Measurements from ENCODE around the gene DCLRE1B.

DNA sequence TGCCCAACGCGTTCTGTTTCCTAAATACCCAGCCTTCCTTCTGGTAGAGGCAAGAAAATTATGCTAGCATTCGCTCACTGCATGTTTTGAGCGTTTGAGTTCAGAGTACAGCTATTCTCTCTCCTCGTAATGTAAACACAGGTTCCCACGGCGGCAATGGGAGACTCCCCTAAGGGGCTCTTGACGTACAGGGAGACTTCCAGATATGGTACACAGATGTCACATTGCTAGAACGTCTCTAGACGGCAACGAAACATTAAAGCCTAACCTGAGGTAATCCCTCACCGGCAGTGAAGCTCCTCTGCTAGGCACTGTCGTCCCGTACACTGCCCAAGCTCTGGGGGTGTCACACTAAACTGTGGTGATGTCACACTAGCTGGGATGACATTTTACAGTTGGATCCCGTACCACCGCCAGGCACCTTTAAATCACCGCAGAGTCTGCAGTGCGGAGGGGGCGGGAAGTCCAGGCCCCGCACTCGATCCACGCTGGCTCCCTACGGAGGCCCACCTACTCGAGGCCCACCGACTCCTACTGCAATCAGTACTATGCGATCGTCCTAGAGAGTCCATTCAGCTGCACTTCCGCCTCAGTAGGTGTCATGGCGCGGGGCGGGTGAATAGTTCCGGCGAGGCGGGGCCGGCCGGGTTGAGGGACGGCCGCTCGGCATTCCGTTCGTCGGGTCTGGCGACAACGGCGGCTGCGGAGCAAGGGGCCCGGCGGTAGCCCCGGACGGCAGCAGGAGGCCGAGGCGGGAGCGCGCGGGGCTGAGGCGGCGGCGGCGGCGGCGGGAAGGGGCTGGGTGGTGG lies 24.0 kb downstream of the DCLRE1B start, which contains the start of gene HIPK1:
- TF ChIP-seq, protein P1, sequence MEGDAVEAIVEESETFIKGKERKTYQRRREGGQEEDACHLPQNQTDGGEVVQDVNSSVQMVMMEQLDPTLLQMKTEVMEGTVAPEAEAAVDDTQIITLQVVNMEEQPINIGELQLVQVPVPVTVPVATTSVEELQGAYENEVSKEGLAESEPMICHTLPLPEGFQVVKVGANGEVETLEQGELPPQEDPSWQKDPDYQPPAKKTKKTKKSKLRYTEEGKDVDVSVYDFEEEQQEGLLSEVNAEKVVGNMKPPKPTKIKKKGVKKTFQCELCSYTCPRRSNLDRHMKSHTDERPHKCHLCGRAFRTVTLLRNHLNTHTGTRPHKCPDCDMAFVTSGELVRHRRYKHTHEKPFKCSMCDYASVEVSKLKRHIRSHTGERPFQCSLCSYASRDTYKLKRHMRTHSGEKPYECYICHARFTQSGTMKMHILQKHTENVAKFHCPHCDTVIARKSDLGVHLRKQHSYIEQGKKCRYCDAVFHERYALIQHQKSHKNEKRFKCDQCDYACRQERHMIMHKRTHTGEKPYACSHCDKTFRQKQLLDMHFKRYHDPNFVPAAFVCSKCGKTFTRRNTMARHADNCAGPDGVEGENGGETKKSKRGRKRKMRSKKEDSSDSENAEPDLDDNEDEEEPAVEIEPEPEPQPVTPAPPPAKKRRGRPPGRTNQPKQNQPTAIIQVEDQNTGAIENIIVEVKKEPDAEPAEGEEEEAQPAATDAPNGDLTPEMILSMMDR (IDR thresholded peaks at IDR 0.05; ENCODE audit: low read depth, low read length, missing input control): no peak
- TF ChIP-seq EGR1 (IDR thresholded peaks at IDR 0.05; ENCODE audit: low read depth in 2 of 2): no peak
- TF ChIP-seq JUND (IDR thresholded peaks at IDR 0.05): peak; percentile 57 to 70
- TF ChIP-seq, protein P2, sequence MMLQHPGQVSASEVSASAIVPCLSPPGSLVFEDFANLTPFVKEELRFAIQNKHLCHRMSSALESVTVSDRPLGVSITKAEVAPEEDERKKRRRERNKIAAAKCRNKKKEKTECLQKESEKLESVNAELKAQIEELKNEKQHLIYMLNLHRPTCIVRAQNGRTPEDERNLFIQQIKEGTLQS (IDR thresholded peaks at IDR 0.05): peak; percentile 70
- TF ChIP-seq, protein P3, sequence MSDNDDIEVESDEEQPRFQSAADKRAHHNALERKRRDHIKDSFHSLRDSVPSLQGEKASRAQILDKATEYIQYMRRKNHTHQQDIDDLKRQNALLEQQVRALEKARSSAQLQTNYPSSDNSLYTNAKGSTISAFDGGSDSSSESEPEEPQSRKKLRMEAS (IDR thresholded peaks at IDR 0.05): peak; percentile 18
- TF ChIP-seq, protein P4, sequence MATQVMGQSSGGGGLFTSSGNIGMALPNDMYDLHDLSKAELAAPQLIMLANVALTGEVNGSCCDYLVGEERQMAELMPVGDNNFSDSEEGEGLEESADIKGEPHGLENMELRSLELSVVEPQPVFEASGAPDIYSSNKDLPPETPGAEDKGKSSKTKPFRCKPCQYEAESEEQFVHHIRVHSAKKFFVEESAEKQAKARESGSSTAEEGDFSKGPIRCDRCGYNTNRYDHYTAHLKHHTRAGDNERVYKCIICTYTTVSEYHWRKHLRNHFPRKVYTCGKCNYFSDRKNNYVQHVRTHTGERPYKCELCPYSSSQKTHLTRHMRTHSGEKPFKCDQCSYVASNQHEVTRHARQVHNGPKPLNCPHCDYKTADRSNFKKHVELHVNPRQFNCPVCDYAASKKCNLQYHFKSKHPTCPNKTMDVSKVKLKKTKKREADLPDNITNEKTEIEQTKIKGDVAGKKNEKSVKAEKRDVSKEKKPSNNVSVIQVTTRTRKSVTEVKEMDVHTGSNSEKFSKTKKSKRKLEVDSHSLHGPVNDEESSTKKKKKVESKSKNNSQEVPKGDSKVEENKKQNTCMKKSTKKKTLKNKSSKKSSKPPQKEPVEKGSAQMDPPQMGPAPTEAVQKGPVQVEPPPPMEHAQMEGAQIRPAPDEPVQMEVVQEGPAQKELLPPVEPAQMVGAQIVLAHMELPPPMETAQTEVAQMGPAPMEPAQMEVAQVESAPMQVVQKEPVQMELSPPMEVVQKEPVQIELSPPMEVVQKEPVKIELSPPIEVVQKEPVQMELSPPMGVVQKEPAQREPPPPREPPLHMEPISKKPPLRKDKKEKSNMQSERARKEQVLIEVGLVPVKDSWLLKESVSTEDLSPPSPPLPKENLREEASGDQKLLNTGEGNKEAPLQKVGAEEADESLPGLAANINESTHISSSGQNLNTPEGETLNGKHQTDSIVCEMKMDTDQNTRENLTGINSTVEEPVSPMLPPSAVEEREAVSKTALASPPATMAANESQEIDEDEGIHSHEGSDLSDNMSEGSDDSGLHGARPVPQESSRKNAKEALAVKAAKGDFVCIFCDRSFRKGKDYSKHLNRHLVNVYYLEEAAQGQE (IDR thresholded peaks at IDR 0.05): peak; percentile 17
- TF ChIP-seq SP1 (IDR thresholded peaks at IDR 0.05): peak; percentile 30
- TF ChIP-seq GABPA (IDR thresholded peaks at IDR 0.05 in 1 of 2, conservative IDR thresholded peaks at IDR 0.05 in 1 of 2): peak; percentile 46 to 87
- no peak for TF ChIP-seq NR2F2 (IDR thresholded peaks at IDR 0.05)
- TF ChIP-seq, protein P5, sequence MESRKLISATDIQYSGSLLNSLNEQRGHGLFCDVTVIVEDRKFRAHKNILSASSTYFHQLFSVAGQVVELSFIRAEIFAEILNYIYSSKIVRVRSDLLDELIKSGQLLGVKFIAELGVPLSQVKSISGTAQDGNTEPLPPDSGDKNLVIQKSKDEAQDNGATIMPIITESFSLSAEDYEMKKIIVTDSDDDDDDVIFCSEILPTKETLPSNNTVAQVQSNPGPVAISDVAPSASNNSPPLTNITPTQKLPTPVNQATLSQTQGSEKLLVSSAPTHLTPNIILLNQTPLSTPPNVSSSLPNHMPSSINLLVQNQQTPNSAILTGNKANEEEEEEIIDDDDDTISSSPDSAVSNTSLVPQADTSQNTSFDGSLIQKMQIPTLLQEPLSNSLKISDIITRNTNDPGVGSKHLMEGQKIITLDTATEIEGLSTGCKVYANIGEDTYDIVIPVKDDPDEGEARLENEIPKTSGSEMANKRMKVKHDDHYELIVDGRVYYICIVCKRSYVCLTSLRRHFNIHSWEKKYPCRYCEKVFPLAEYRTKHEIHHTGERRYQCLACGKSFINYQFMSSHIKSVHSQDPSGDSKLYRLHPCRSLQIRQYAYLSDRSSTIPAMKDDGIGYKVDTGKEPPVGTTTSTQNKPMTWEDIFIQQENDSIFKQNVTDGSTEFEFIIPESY (IDR thresholded peaks at IDR 0.05): no peak
- TF ChIP-seq TAF1 (conservative IDR thresholded peaks at IDR 0.05): peak; percentile 60
- peak; percentile 22 to 44 for TF ChIP-seq RAD21 (IDR thresholded peaks at IDR 0.05)
- TF ChIP-seq YY1 (IDR thresholded peaks at IDR 0.05): peak; percentile 99

All from liver (tissue), 3 donors.